ENCODE measurements around the gene USH1C.

Gene USH1C

DNA sequence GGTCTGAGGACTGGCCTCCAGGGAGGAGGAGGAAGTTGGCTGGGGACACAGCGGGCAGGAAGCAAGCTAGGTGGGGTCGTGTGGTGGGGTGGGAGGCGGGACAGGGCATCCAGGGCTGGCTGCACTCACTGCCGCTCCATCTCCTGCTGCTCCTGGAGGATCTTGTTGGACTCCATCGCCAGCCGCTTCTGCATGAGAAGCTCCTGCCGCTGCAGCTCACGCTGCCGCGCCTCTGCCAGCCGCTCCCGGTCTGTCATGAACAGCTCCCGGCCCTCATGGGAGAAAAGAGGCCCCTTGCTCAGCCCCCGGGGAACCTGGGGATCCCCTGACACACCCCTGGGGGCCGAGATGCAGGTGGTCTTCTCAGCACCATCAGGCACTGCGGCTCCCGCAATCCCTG lies 21.6 kb downstream of the USH1C start:
- no peak for DNase-seq

DNA sequence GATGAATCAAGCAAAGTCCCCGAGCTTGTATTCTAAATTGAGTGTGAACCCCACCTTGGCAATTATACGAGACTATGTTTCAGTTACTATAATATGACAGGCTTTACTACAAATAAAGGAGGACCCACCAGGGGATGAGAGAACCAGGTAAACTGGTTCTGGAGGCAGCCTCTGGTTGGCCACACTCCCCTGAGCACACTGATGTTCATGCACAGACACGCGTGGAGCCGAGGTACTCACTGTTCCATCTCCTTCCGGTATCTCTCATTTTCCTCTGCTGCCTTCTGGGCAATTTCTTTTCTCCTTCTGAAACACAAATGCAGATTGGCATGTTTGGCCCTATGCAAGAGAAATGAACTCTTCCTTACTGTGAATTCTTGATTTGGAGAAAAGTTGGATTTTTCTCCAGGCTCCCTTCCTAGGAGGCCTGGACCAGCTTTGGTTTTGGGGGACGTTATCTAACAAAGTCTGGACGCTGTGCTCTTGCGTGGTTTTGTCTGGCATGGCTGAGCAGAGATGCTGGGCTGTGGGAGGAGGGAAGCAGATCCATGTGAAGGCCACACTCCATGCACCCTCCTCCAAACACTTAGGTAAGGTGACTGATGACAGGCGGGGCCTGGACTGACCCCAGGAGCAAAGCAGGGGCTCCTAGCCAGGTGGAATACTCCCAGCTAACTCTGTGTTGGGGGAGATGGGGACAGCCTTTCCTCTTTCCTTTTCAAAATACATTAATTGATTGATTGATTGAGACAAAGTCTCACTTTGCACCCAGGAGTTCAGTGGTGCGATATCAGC lies 22.9 kb downstream of the USH1C start:
- no peak for DNase-seq

DNA sequence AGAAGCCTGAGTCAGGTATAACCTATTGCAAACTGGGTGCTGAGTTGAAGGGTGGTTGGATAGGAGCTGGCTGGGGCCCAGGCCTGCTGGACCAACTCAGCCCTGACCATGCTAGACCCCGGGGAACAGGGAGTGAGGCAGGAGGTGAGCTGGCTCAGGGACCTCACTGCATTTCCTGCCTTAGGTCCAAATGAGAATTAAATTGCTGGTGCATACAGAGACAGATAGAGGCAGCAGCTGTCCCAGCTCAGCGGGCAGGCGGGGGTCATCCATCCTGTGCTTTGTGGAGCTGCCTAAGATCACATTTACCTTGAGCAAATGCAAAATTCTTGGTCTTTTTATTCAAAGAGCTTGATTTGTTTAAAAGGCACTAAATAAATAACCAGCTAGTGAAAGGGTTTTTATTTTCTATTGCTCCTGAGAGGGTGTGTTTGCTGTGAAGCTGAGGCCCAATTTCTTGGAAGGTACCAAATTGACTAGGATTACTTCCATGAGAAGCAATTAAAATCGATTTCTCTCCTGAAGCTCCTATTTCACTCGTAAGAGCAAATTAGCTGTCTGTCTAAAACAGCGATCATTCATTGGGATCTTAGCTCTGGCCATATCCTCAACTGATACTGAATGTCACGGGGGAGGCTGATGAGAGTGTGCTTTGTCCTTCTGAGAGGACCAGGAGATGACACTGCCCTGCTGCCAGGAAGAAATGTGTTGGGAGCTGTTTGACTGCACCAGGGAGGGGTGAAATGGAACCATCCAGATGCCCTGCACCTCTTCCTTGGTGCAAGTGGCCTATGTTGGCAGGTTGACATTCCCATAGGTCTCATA lies 24.9 kb downstream of the USH1C start:
- no peak for DNase-seq

DNA sequence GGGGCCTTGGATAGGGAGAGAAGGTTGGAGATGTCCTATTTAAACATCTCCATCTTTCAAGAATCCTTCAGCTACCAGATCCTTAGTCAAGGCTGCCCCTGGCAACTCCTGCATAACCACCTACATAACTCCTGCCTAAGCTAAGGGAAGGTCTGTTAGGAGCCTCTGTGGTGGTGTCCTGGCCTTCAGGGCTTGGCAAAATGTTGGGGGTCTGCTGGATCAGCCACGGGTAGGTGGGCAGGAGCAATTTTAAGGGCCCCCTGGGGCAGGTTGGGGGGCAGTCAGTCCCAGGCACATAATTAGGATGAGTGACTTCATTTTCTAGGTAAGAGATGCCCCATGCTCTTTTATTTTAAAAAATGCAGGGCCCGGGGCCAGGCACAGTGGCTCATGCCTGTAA lies 25.9 kb downstream of the USH1C start:
- DNase-seq, result no peak

DNA sequence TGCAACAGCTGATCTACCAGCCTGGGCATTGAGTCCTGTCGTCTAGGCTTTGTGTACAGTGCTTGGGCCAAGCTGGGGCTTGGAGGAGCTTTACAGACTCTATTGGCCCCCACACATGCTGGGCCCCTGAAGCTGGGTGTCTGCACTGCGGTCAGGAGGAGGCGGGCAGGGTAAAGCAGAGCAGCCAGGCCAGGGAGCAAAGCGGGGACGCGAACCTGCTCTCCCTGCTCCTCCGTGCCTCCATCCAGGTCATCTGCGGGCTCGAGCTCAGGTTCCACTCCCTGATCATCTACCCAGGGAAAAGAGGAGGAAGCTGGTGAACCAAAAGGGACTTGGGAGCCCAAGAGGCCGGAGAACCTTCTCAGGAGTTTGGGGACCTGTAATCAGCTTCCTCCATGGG lies 27.0 kb downstream of the USH1C start:
- DNase-seq, result no peak

DNA sequence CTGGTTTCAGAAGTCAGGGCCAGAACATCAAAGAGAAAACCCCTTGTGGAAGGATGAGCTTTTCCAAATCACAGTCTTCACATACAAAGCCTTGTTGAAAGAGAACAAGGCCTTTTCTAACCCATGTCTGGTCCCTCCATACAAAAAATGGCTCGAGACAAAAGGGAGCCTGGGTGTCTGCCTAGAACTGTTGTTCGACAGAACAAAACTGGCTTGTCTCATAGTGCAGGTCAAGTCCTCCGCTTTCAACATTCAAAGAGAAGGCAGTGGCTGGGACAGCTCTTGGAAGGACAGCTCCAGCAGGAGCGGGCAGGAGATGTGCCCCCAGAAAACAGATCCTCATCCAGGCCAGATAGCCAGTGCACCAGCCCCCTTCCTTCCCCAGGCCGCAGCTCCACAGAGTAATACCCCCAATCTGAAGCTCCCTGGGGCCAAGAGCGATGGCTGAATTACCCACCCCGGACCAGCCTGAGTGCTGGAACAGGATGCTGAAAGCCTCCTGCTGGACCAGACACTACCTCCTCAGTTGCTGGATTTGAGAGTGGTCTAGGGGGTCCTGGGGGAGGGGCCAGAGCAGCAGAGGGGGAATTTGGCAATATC lies 27.6 kb downstream of the USH1C start:
- no peak for DNase-seq

DNA sequence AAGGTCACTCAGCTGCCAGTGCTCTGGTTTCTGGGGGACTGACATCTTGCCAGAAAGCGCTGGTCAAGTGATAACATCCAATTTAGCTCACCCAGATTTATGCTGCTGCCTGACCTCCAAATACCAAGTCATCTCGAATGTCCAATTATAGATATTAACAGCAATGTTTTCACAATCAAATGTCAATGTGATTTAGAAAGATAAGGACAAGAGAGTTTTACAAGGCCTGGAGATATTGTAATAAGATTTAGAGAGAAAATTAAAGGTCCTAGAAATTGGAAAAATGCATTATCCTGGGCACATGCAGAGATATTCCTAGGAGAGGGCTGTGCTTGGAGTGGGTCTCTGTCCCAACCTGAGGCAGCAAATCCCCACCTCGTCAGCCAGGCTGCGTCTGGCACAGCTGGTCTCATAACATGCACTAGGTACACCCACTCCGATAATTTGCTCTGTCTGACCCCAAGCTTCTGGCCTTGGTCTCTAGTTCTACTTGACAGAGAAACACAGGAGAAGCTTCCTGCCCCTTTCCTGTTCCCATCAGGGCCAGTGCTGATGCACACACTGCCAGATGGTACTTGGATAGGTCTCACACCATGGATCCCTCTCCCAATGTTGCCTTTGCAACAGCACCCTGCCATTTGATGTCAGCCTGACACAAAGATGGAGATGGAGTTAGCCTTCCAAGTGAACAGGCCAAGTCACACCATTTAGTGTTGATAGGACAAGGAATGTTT lies 28.6 kb downstream of the USH1C start:
- DNase-seq, result no peak

DNA sequence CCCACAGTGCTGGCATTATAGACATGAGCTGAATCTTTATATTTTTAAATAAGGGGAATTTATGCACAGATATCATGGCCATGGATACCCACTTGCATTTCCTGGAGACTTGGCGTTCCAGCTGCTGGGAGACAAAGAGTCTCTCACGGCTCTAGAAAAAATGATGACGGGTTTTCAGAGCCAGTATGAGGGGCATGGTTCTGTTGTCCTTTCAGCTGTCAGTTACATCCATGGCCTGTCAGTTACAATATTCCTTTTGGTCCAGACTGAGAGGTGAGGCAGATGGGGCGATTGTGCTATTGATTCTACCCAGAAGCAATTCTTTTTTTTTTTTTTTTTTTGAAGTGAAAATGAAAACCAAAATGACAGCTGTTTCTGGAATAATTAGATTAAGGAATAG lies 29.7 kb downstream of the USH1C start:
- no peak for DNase-seq

DNA sequence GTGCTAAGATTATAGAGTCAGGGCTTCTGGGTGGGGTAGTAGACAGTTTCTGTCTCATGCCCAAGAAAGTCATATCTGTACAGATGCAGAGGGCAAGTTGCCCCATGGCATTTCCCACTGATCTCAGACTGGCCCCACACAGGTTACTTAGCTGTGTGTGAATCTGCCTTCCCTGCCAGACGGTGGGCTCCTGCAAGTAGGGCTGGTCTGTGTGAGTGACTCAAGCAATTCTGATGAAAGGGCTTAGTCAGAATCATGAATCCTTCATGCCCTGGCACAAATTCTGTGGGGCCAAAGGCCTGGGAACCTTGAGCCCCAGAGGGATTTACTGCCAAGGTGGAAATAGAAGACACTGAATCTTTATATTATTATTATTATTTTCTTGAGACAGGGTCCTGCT lies 30.4 kb downstream of the USH1C start:
- no peak for DNase-seq

DNA sequence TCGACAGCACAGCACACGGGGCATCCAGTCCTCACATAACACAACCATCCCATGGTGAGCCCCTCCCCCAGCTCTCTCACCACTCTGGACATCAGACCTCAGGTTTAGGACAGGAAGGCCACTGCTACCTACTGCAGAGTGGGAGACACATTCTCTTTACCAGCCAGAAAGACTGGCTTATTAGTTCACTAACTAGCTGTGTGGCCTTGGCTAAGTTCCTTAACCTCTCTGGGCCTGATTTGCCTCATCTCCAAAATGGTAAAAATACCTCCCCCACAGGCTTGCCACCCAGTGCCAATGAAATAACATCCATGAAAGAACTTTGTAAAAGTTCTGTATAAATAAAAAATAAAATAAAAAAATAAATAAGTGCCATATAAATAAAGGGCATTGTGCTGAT lies 32.1 kb downstream of the USH1C start:
- no peak for DNase-seq

DNA sequence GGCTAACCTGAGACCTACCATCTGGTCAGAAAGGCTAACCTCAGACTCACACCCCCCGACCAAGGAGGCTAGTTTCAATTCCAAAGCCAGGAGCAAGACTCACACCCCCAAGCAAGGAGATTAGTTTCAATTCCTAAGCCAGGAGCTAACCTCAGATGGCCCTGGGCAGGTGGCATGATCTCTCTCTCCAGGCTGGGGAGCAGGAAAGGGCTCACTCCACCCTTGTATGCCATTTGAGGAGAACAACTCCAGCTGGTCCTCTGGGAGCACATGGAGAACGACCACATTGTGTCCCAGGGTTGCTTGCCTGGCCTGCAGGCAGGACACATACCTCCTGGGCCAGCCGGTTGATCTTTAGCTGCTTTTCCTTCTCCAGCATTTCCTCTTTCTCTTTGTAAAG lies 32.6 kb downstream of the USH1C start:
- DNase-seq, result no peak

DNA sequence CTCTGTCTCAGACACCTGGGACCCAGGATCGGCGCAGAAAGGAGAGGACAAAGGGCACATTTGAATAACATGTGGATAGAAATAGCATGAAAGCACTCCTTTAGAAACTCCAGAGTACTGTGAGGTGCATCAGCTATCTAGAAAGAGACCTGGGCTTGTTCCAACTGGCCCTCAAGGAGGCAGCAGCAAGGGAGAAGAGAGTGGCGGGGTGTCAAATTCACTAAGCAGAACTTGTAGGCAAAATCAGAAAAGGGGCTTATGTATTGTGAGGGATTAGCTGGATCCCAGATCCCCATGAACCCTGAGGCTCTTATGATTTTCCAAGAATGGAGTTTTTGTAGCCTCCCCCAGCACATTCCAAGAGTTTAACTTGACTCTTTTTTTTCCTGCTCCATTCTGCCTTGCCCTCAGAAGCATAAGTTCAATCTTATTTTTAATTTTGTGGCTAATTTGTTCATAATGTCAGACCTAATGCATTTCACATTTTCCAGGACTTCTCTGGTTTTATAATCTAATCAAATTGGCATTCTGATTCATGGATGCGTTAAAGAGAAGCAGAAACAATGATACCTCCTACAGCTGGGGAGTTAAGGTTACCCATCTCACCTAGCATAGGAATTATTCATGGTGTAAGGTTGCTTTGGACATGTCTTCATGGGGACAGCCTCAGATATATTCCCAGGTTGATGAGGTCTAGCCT lies 33.6 kb downstream of the USH1C start:
- no peak for DNase-seq

DNA sequence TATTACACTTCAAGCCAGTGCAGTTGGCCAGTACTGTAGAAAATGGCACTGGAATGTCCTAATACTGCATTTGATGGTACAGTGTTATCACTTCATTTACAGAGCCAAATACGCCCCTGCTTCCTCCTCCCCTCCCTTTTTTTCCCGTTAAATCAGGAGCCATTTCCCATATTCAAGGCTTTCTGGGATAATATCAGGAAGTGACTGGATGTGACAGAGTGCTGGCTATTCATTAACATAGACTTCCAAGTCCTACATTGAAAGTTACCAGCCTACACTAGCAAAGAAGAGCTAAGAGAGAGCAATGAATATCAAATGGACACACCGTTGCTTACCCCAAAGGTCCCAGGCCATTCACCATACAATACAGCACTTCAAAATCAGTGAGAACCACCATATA lies 35.4 kb downstream of the USH1C start:
- no peak for DNase-seq

DNA sequence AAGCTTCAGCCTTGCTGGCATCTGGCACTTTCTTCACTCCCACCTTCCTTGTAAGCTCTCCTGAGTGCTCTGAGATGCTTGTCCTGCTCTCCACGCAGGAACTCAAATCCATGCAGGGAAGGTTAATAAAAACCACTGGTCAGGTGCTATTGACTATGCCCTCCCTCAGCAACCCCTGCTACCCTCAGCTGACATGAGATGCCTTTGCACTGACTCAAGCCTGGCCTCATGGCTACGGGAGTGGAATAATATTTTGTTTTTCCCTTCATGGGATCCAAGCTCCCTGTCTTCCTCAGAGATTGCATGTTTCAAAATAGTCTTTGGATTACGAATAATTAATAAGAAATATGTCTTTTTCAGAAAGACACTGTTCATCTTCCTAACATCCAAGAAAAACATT lies 35.9 kb downstream of the USH1C start:
- no peak for DNase-seq

DNA sequence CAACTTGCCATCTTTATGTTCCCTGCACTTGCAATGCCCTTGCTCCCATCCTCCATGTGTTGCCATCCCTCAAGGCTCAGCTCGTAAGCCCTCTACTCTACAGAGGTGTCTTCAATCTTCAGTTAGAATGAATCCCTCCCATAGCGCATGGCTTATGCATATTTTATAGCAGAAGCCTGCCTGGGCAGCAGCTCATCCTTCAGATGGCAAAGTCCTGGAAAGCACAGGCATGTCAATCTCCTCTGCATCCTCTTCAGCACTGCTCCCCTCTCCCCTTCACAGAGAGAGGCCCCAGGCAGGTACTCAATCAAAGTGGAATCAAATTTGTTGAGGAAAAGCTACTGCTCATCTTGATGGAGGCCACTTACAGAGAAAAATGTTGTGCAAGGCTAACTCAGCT lies 36.4 kb downstream of the USH1C start:
- no peak for DNase-seq

DNA sequence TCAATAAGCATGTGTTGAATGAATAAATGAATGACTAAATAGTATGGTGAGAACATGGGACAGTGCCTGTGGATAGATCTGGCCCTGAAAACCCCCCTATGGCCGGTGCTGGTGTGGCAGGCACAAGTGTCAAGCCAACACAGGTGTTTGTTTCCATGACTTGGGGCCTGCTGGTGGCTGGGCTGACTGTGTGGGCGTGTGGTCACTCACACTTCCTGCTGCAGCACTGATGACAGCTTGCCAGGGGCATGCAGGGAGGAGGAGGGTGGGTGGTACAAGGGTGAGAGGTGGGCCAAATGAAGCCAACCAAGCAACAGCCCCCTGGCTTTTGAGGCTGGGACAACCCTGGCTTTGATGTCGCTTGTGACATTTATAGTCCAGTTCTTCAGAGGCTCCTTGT lies 37.3 kb downstream of the USH1C start:
- no peak for DNase-seq

DNA sequence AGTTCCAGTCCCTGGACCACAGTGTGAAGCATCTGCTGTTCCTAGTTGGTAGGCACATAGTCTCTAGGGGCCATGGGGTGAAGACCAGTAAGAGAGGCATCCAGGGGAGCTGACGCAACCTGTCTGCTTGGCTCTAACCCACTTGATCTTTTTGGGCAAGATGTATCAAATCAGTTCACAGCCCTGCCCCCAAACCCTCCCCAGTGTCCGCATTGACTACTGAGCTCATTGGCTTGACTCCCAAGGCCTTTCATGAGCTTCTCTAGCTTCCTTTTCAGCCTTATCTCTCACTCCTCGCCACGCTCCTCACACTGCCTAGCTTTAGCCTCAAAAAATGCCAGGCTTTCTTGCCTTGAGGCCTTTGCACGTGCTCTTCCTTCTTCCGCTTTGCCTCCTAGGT lies 37.9 kb downstream of the USH1C start:
- no peak for DNase-seq

DNA sequence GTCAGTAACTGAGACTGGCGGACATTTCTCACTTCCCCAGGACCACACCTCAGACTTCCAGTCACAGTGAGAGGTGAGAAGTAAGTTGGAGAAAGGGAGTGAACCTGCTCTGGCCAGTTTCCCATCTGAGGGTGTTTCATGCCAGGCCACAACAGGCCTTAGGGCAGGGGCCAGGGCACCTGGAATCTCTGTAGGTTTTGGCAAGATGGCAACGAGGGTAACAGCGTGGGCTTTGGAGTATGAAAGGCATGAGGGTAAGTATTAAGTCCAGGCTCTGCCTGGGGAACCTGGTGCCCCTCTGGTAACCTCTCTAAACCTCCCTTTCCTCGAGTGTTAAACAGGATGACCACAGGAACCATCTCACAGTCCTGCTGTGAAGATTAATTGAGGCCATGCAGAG lies 39.1 kb downstream of the USH1C start:
- no peak for DNase-seq

DNA sequence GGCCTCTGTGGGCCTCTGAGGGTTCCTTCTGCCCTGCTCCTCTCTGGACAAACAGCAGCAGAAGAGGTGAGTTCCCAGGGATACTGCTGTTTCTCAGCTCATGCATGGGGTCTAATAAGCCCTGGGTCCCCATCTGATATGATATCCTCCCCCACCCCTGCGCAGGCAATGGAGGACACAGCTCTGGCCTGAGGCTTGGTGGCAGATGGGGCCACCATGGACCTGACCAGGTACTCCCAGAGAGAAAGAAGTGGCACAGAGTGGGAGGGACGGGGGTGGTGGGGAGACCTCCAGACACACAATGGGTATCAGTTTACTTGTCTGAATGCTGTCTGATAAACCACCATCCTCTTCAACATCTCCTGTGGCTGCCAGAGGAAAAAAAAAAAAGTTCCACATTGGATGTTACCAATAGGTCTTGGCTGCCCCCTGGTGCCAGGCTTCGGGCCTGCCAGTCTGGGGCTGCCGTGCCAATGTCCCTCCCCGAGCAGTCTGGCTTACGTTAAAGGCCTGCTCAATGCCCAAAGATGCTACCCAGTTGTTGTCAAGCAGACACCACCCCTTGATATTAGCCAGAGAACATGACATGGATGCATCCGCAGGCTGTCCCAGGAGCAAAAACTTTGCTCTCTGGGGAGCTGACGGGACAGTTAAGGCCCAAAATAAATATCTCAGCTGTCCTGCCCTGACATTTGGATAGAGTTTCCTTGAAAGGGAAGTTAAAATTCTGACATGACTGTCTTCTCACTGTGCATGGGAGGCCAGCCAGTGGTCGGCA lies 39.7 kb downstream of the USH1C start:
- DNase-seq, result peak; percentile 37

DNA sequence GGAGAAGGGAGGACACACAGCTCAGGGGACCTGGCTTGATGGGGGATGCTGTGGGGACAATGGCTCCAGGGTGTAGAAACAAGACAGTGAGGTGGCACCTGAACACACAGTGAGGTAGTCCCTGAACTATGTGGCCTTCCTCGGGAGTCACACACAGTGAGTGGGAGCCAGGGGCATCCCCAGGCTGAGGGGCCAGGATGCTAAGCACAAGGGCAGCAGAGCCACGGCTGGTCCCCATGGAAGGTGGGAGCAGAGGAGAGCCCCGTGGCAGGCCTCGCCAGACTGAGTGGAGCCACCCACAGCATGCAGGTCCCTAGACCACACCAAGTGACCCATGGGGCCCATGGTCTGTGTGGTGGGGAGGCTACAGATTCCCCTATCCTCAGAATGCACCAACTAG lies 41.6 kb downstream of the USH1C start:
- no peak for DNase-seq

DNA sequence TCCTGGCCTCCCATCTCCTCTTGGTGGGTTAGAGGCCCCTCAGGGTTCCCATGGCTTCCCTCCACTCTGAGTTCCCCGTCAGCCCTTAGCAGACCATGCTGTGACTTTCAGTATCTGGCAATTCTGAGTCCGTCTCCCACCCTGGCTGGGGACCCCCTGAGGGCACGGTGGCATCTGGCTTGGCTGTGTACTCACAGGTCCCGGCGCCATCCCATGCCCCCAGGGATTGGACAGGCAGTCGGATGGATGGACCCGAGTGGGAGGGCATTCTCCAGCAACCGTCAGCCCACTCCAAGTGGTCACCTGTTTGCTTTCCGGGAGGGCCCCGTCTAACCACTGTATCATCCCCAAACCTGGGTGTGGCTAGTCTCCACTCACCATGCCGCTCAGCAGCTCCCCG lies 43.5 kb downstream of the USH1C start:
- no peak for DNase-seq

DNA sequence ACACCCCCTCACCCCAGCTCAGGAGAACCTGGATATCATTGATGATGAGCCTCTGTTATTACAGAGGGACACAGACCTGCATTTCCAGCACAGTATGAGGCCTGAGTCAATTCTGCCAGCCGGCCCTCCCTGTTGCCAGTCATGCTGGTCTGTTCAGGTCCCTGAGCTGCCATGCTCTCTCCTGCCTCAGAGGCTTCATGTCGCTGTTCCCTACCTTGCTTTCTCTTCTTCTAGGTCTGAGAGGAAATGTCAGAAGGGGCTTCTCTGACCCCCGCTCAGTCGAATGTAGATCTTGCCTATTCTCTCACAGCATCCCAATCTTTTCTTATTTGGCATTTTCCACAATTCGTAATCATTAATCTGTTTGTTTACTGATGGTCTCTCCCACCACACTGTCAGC lies 45.7 kb downstream of the USH1C start:
- DNase-seq, result peak; percentile 20
